ENCODE measurements around the gene GATAD2B. TPM values are rescaled to one million over a fixed set of nuclear protein-coding genes. Genes with fewer than 3 reads are reported as not detected.
A peak's percentile ranks its signal among the peaks of the same experiment; 100 is the strongest.

The GATAD2B gene
- total and polyA plus RNA-seq, 8 donors: 2.7 to 26.3 (median 16.0) TPM

GRCh38 chr1:153951801-153952200, 29.0 kb upstream of the GATAD2B start:
- Histone ChIP-seq H3K4me1 (peaks cover 24 to 44% (median 38%) of the 10 kb centered on the region in 4 donors), H3K9me3 (no peaks in the 10 kb centered on the region), H3K27ac (no peak overlapping the region), H3K36me3 (peaks cover 51 to 81% (median 80%) of the 10 kb centered on the region in 4 donors), H3K27me3 (no peaks in the 10 kb centered on the region), H3K4me3 (no peak overlapping the region)
- intact Hi-C loops (cut with DNase I; ENCODE audit: low total_unique reads): no loop called here
- WGBS, 5 donors: 76 to 90% (median 85%) methylated on average over 2 of the region's 2 CpGs
- DNase-seq: no peak
- TF ChIP-seq POLR2A (IDR thresholded peaks at IDR 0.05) (no peak), POLR2AphosphoS5 (IDR thresholded peaks at IDR 0.05) (no peak)

- peaks cover 51 to 81% (median 80%) of the 10 kb centered on the region in 4 donors for H3K36me3 ChIP-seq
- H3K4me1 ChIP-seq: peaks cover 18 to 41% (median 35%) of the 10 kb centered on the region in 4 donors
- no peak for TF ChIP-seq POLR2A (IDR thresholded peaks at IDR 0.05)
- no peak for TF ChIP-seq EP300 (IDR thresholded peaks at IDR 0.05)
- no peak for TF ChIP-seq CTCF (IDR thresholded peaks at IDR 0.05)
- TF ChIP-seq POLR2AphosphoS5 (IDR thresholded peaks at IDR 0.05): no peak
- 92 to 96% (median 93%) methylated on average over 11 of the region's 11 CpGs for WGBS, 5 donors
- intact Hi-C loops (cut with DNase I; ENCODE audit: low total_unique reads): no loop called here
- H3K4me3 ChIP-seq: no peak overlapping the region
- DNase-seq: no peak
- H3K9me3 ChIP-seq: no peaks in the 10 kb centered on the region
- no peaks in the 10 kb centered on the region for H3K27me3 ChIP-seq
- no peak overlapping the region for H3K27ac ChIP-seq
Observed at GRCh38 chr1:153951183-153951582, 28.4 kb upstream of the GATAD2B start.

- H3K4me1 ChIP-seq: peaks cover 9 to 38% (median 27%) of the 10 kb centered on the region in 4 donors
- DNase-seq: peak; percentile 84 to 95
- H3K4me3 ChIP-seq: peak within 1 kb of the TSS; percentile 84 to 99 (median 94)
- intact Hi-C loops (cut with DNase I; ENCODE audit: low total_unique reads): loop anchor here (10.0 kb wide), 1 partner anchor 152 kb away; no protein-coding TSS in a partner anchor
- peak in 2 of 3 donors; percentile 37 to 79 for TF ChIP-seq POLR2AphosphoS5 (IDR thresholded peaks at IDR 0.05)
- TF ChIP-seq EP300 (IDR thresholded peaks at IDR 0.05): no peak
- peak in 6 of 7 experiments; percentile 35 to 99 (median 95) for TF ChIP-seq CTCF (IDR thresholded peaks at IDR 0.05)
- no peak for TF ChIP-seq POLR2A (IDR thresholded peaks at IDR 0.05)
- no peaks in the 10 kb centered on the region for H3K27me3 ChIP-seq
- H3K27ac ChIP-seq: peak within 1 kb of the TSS; percentile 91 to 100 (median 98)
- 9 to 16% (median 14%) methylated on average over 17 to 28 of the region's 28 CpGs for WGBS, 5 donors
- no peaks in the 10 kb centered on the region for H3K9me3 ChIP-seq
- peaks cover 27 to 71% (median 69%) of the 10 kb centered on the region in 4 donors for H3K36me3 ChIP-seq
Observed at GRCh38 chr1:153946622-153947241, 24.0 kb upstream of the GATAD2B start, which contains the start of gene DENND4B. Gene DENND4B (minus strand): TSS chr1:153946718. CDS start chr1:153944374, 2,344 bp downstream.

GRCh38 chr1:153945795-153946621, 23.2 kb upstream of the GATAD2B start:
- intact Hi-C loops (cut with DNase I; ENCODE audit: low total_unique reads): loop anchor here (10.0 kb wide), 1 partner anchor 151 kb away; no protein-coding TSS in a partner anchor
- WGBS, 5 donors: 0 to 1% (median 1%) methylated on average over 27 to 95 of the region's 95 CpGs

More at GRCh38 chr1:153945795-153946621, 23.2 kb upstream of the GATAD2B start:
- Histone ChIP-seq H3K9me3 (no peaks in the 10 kb centered on the region), H3K27ac (peak overlapping the region; percentile 91 to 100 (median 98)), H3K4me3 (peak overlapping the region; percentile 84 to 99 (median 94)), H3K4me1 (peaks cover 9 to 38% (median 27%) of the 10 kb centered on the region in 4 donors), H3K27me3 (no peaks in the 10 kb centered on the region), H3K36me3 (peaks cover 22 to 71% (median 69%) of the 10 kb centered on the region in 4 donors)
- TF ChIP-seq POLR2A (IDR thresholded peaks at IDR 0.05) (no peak), EP300 (IDR thresholded peaks at IDR 0.05) (no peak), POLR2AphosphoS5 (IDR thresholded peaks at IDR 0.05) (peak; percentile 65 to 85 (median 83)), CTCF (IDR thresholded peaks at IDR 0.05) (peak in 1 of 7 experiments; percentile 6)
- peak; percentile 86 to 93 for DNase-seq

Data from stomach (tissue), 9 donors.